Measurements from ENCODE around the gene SCAP. TPM values are rescaled to one million over a fixed set of nuclear protein-coding genes. Genes with fewer than 3 reads are reported as not detected.

Gene SCAP
- total RNA-seq, 2 experiments from 2014 or later = 58.3 to 60.3 TPM

GRCh38 chr3:47405820-47406761, 69.7 kb downstream of the SCAP start:
- POLR2A ChIA-PET = no interaction called here
- H3K27me3 ChIP-seq (ENCODE audit: control insufficient read depth in 1 of 2, insufficient read depth in 2 of 2, low read length in 2 of 2) = no peaks in the 10 kb centered on the region
- ATAC-seq (ENCODE audit: poor library complexity) (no peak), DNase-seq (peak in 1 of 14 experiments; percentile 15)
- TF ChIP-seq CTCF (IDR thresholded peaks at IDR 0.05) = no peak
- no peak overlapping the region for H3K4me3 Mint-ChIP-seq
- H3K9me3 Mint-ChIP-seq = no peaks in the 10 kb centered on the region
- peaks cover 3% of the 10 kb centered on the region for H3K4me1 ChIP-seq (ENCODE audit: insufficient read depth, low read length)
- H3K9me3 ChIP-seq (ENCODE audit: control insufficient read depth in 1 of 2, insufficient read depth in 1 of 2, low read length in 2 of 2) = no peaks in the 10 kb centered on the region
- H3K27ac ChIP-seq (ENCODE audit: low read depth in 1 of 2, low read length in 2 of 2) = no peak overlapping the region
- no peak overlapping the region for H3K4me3 ChIP-seq (ENCODE audit: low read length)
- H3K36me3 ChIP-seq (ENCODE audit: insufficient read depth, low read length) = peaks cover 68% of the 10 kb centered on the region
- H3K4me1 Mint-ChIP-seq (ENCODE audit: low read depth) = peaks cover 4% of the 10 kb centered on the region
- H3K27ac Mint-ChIP-seq = no peak overlapping the region
- CTCF ChIA-PET = no interaction called here
- no peaks in the 10 kb centered on the region for H3K27me3 Mint-ChIP-seq
- intact Hi-C loops (cut with DNase I, micrococcal nuclease) = no loop called here
- peaks cover 40% of the 10 kb centered on the region for H3K36me3 Mint-ChIP-seq (ENCODE audit: low read depth)

- H3K4me3 ChIP-seq (ENCODE audit: low read length) = no peak overlapping the region
- Mint-ChIP-seq H3K4me1 (ENCODE audit: low read depth) (peaks cover 4% of the 10 kb centered on the region), H3K36me3 (ENCODE audit: low read depth) (peaks cover 42% of the 10 kb centered on the region), H3K27ac (no peak overlapping the region), H3K4me3 (no peak overlapping the region), H3K27me3 (no peaks in the 10 kb centered on the region), H3K9me3 (no peaks in the 10 kb centered on the region)
- no peak for TF ChIP-seq CTCF (IDR thresholded peaks at IDR 0.05)
- H3K27me3 ChIP-seq (ENCODE audit: control insufficient read depth in 1 of 2, insufficient read depth in 2 of 2, low read length in 2 of 2) = no peaks in the 10 kb centered on the region
- peaks cover 3% of the 10 kb centered on the region for H3K4me1 ChIP-seq (ENCODE audit: insufficient read depth, low read length)
- H3K27ac ChIP-seq (ENCODE audit: low read depth in 1 of 2, low read length in 2 of 2) = no peak overlapping the region
- DNase-seq (no peak), ATAC-seq (ENCODE audit: poor library complexity) (no peak)
- H3K36me3 ChIP-seq (ENCODE audit: insufficient read depth, low read length) = peaks cover 64% of the 10 kb centered on the region
- H3K9me3 ChIP-seq (ENCODE audit: control insufficient read depth in 1 of 2, insufficient read depth in 1 of 2, low read length in 2 of 2) = no peaks in the 10 kb centered on the region
- CTCF ChIA-PET = no interaction called here
- POLR2A ChIA-PET = interaction anchor here (1.0 kb wide), 1 partner anchor 13 kb away, joined by 3 read pairs; no protein-coding TSS in a partner anchor
- intact Hi-C loops (cut with DNase I, micrococcal nuclease) = no loop called here
Measured at GRCh38 chr3:47404955-47405790, 70.6 kb downstream of the SCAP start.

GRCh38 chr3:47404431-47404876, 71.3 kb downstream of the SCAP start:
- Histone ChIP-seq H3K36me3 (ENCODE audit: insufficient read depth, low read length) (peaks cover 64% of the 10 kb centered on the region), H3K27me3 (ENCODE audit: control insufficient read depth in 1 of 2, insufficient read depth in 2 of 2, low read length in 2 of 2) (no peaks in the 10 kb centered on the region), H3K9me3 (ENCODE audit: control insufficient read depth in 1 of 2, insufficient read depth in 1 of 2, low read length in 2 of 2) (no peaks in the 10 kb centered on the region), H3K4me1 (ENCODE audit: insufficient read depth, low read length) (peaks cover 3% of the 10 kb centered on the region), H3K4me3 (ENCODE audit: low read length) (no peak overlapping the region), H3K27ac (ENCODE audit: low read depth in 1 of 2, low read length in 2 of 2) (no peak overlapping the region)
- ATAC-seq (ENCODE audit: poor library complexity) (no peak), DNase-seq (no peak)
- Mint-ChIP-seq H3K4me3 (no peak overlapping the region), H3K36me3 (ENCODE audit: low read depth) (peaks cover 48% of the 10 kb centered on the region), H3K4me1 (ENCODE audit: low read depth) (peaks cover 4% of the 10 kb centered on the region), H3K27me3 (no peaks in the 10 kb centered on the region), H3K27ac (no peak overlapping the region), H3K9me3 (no peaks in the 10 kb centered on the region)
- intact Hi-C loops (cut with DNase I, micrococcal nuclease) = no loop called here
- ChIA-PET CTCF (interaction anchor here (1.3 kb wide), 1 partner anchor 17 kb away, joined by 3 read pairs; no protein-coding TSS in a partner anchor), POLR2A (interaction anchor here (1.0 kb wide), 1 partner anchor 13 kb away, joined by 3 read pairs; no protein-coding TSS in a partner anchor)
- TF ChIP-seq CTCF (IDR thresholded peaks at IDR 0.05) = no peak

Measured in CD4-positive, alpha-beta T cell (primary cell).